ENCODE measurements around the gene RAG1. TPM values are rescaled to one million over a fixed set of nuclear protein-coding genes. Genes with fewer than 3 reads are reported as not detected.

RAG1 gene
- total and polyA plus RNA-seq, 9 of the 15 experiments (the other 6 are each of a cell fraction or from before 2014, with no cell fraction given) = 0.49 to 2.5 (median 1.7) TPM

DNA sequence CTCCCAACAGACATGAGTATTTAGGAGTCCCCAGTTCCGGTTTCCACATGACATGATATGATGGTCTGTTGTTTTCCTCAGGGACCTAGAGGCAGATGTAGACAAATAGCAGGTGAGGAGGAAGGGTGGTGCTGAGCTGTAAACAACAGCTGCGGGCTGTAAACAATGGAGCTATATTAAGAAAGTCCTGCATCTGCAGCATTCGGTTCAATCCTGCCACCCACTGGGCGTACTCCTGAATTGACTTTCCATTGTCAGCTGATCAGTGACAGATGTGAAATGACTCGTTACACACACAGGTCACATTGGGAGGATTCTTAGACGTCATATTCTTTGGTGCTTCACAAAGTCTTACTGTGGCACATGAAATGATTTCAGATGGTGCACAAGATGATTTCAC is 26.8 kb upstream of the RAG1 start (continued):
- TF ChIP-seq, protein P1, sequence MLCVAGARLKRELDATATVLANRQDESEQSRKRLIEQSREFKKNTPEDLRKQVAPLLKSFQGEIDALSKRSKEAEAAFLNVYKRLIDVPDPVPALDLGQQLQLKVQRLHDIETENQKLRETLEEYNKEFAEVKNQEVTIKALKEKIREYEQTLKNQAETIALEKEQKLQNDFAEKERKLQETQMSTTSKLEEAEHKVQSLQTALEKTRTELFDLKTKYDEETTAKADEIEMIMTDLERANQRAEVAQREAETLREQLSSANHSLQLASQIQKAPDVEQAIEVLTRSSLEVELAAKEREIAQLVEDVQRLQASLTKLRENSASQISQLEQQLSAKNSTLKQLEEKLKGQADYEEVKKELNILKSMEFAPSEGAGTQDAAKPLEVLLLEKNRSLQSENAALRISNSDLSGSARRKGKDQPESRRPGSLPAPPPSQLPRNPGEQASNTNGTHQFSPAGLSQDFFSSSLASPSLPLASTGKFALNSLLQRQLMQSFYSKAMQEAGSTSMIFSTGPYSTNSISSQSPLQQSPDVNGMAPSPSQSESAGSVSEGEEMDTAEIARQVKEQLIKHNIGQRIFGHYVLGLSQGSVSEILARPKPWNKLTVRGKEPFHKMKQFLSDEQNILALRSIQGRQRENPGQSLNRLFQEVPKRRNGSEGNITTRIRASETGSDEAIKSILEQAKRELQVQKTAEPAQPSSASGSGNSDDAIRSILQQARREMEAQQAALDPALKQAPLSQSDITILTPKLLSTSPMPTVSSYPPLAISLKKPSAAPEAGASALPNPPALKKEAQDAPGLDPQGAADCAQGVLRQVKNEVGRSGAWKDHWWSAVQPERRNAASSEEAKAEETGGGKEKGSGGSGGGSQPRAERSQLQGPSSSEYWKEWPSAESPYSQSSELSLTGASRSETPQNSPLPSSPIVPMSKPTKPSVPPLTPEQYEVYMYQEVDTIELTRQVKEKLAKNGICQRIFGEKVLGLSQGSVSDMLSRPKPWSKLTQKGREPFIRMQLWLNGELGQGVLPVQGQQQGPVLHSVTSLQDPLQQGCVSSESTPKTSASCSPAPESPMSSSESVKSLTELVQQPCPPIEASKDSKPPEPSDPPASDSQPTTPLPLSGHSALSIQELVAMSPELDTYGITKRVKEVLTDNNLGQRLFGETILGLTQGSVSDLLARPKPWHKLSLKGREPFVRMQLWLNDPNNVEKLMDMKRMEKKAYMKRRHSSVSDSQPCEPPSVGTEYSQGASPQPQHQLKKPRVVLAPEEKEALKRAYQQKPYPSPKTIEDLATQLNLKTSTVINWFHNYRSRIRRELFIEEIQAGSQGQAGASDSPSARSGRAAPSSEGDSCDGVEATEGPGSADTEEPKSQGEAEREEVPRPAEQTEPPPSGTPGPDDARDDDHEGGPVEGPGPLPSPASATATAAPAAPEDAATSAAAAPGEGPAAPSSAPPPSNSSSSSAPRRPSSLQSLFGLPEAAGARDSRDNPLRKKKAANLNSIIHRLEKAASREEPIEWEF (CRISPR knock-in tag; IDR thresholded peaks at IDR 0.05) = no peak
- TF ChIP-seq, protein P2, sequence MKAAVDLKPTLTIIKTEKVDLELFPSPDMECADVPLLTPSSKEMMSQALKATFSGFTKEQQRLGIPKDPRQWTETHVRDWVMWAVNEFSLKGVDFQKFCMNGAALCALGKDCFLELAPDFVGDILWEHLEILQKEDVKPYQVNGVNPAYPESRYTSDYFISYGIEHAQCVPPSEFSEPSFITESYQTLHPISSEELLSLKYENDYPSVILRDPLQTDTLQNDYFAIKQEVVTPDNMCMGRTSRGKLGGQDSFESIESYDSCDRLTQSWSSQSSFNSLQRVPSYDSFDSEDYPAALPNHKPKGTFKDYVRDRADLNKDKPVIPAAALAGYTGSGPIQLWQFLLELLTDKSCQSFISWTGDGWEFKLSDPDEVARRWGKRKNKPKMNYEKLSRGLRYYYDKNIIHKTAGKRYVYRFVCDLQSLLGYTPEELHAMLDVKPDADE (conservative IDR thresholded peaks at IDR 0.05; ENCODE audit: control insufficient read depth, low read depth, low read length) = no peak
- no peak for TF ChIP-seq CAMTA2 (CRISPR knock-in tag; conservative IDR thresholded peaks at IDR 0.05)

Measured in K562 (cell line).